Astrocyte of the spinal cord (primary cell): Measurements from ENCODE around the gene ENAH.

Source experiments
- DNase-seq: peaks from one replicate; pipeline ENCODE4 v3.0.0; 2011; ENCODE audit warnings: low read depth, low spot score
- H3K4me3 ChIP-seq: 2 replicates; pipeline ENCODE4 v1.5.1; 2011; ENCODE audit warnings: low read depth, mild to moderate bottlenecking, low read length, moderate library complexity
- in situ Hi-C: cut with HindIII; loops from 2 replicates; pipeline ENCODE4 v1.10.0; 2017; ENCODE audit warnings: low sequenced_read_pairs
- TF ChIP-seq, protein P1 (sequence below): IDR thresholded peaks from 2 replicates; pipeline ENCODE4 v1.5.1; 2012; ENCODE audit warnings: low read depth, mild to moderate bottlenecking, low read length, inconsistent platforms

ENAH gene

DNA sequence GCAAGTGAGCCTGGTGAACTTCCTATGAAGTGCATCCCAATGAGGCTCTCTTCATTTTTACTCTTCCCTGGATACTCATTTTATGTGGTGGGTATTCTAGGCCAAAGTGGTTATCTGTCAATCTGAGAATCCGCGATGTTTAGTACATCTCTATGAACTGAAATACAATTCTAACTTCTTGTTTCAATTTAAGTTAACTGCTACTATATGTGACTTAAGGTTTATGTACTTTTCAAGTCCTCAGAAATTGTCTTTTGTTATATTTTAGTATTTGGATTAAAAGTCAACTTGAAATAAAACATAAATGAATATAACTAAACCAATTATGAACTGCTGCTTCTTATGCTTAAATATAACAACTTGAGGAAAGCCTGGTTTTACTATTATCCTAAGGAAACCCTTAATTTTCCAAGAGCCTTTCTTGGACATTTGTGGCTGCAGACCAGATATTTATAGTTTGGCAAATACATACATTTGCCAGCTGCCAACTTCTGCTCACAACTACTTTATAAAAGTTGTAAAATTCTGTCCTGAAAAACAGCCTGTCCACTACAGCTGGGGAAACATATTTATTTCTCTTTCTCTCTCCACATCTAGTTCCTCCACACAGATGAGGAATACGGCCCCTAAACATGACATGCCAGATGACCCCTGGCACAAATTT lies 60.4 kb downstream of the ENAH start:
- in situ Hi-C loops: no loop called here
- no peak for DNase-seq
- H3K4me3 ChIP-seq: no peak overlapping the region
- TF ChIP-seq, protein P1, sequence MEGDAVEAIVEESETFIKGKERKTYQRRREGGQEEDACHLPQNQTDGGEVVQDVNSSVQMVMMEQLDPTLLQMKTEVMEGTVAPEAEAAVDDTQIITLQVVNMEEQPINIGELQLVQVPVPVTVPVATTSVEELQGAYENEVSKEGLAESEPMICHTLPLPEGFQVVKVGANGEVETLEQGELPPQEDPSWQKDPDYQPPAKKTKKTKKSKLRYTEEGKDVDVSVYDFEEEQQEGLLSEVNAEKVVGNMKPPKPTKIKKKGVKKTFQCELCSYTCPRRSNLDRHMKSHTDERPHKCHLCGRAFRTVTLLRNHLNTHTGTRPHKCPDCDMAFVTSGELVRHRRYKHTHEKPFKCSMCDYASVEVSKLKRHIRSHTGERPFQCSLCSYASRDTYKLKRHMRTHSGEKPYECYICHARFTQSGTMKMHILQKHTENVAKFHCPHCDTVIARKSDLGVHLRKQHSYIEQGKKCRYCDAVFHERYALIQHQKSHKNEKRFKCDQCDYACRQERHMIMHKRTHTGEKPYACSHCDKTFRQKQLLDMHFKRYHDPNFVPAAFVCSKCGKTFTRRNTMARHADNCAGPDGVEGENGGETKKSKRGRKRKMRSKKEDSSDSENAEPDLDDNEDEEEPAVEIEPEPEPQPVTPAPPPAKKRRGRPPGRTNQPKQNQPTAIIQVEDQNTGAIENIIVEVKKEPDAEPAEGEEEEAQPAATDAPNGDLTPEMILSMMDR: no peak

DNA sequence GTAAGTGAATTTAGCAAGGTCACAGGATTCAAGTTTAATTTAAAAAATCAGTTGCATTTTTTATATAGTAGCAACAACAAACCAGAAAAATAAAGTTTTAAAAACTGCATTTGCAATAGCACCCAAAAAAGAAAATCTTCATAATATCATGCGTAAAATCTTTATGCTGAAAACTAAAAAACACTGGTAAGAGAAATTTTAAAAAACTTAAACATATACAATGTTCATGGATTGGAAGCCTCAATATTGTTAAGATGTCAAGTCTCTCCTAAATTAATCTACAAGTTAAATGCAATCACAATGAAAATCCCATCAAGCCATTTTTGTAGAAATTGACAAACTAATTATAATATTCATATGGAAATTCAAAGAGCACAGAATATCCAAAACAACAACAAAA lies 65.6 kb downstream of the ENAH start:
- DNase-seq: no peak
- in situ Hi-C loops: no loop called here
- TF ChIP-seq, protein P1: no peak
- H3K4me3 ChIP-seq: no peak overlapping the region

DNA sequence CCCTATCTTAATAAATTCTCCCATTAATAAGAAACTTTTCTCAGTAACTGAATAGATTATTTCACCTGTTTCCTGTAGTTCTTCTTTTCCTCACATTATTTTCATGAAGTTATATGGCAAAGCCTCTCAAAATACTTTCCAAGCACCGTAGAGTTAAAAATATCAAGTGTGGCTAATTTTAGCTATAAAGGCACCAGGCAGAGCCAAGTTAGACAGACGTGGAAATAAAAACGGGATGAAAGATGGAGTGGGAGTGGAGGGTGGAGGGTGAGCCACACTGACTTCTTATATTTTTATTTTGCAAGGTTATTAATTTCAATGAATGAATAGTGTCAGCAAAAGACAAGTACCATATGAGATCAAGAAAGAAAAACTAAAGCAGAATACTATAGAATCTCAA lies 71.7 kb downstream of the ENAH start:
- DNase-seq: no peak
- TF ChIP-seq, protein P1: no peak
- in situ Hi-C loops: no loop called here
- H3K4me3 ChIP-seq: no peak overlapping the region

DNA sequence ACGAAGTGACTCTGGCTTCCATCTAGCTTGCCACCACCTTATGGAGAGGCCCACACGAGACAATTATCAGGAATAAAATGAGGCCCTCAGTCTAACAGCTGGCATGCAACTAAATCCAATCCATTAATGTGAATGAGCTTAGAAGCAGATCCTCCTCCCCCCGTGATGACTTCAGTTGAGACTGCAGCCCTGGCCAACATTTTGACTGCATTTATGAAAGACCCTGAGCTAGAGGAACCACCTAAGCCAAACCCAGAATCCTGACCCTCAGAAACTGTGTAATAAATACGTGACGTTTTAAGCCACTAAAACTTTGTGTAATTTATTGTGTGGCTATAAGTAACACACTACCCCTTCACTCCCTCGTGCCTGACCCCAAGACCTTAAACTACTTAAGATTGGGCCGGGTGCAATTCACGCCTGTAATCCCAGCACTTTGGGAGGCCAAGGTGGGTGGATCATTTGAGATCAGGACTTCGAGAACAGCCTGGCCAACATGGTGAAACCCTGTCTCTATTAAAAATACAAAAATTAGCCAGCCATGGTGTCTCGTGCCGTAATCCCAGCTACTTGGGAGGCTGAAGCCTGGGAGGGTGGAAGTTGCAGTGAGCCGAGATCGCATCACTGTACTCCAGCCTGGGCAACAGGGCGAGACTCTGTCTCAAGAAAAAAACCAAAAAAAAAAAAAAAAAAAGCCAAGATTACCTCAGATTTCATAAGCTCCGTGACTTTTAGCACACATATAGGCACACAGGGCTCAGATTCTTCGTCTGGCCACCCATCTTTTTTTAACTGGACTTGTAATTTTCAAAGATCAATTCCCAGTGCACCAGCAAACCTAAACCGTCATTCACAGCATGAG lies 72.5 kb downstream of the ENAH start:
- H3K4me3 ChIP-seq: no peak overlapping the region
- in situ Hi-C loops: no loop called here
- TF ChIP-seq, protein P1: no peak
- DNase-seq: no peak

GRCh38 chr1:225578251-225578977 lies 74.5 kb downstream of the ENAH start:
- in situ Hi-C loops: no loop called here
- TF ChIP-seq, protein P1: no peak
- no peak overlapping the region for H3K4me3 ChIP-seq
- DNase-seq: no peak

DNA sequence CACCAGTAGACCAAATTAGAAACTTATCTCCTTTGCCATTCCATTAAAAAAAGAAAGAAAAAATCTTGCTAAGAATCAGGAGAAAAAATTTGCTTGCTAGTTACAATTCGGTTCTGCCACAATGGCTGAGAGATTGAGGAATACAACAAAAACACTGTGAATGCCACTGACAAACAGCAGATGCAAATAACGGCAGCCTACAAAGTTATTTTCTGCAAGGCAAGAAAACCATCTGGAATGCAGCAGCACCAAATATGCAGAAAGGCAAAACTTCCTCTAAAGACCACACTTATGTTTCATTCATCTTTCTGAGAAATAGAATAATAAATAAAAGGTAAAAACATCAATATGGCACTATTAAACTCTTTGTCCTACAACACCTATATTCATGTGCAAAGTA lies 75.7 kb downstream of the ENAH start:
- DNase-seq: no peak
- in situ Hi-C loops: no loop called here
- TF ChIP-seq, protein P1: no peak
- no peak overlapping the region for H3K4me3 ChIP-seq
